HG03159 (cell line): ENCODE results near the gene SELENOO.
A peak's percentile ranks its signal among the peaks of the same experiment; 100 is the strongest.

Experiments
- ATAC-seq: cut with Tn5 transposase; IDR thresholded peaks from one replicate; pipeline ENCODE4 v1.9.1; 2021; ENCODE audit warnings: mild to moderate bottlenecking, moderate library complexity; ENCODE audit not compliant: unreplicated experiment

The SELENOO gene

GRCh38 chr22:50228366-50228765 is 27.6 kb downstream of the SELENOO start:
- no peak for ATAC-seq

GRCh38 chr22:50229370-50229769 is 28.6 kb downstream of the SELENOO start:
- no peak for ATAC-seq

GRCh38 chr22:50232481-50233151 is 31.8 kb downstream of the SELENOO start:
- ATAC-seq: no peak

- ATAC-seq: no peak
Observed at GRCh38 chr22:50233223-50233622, 32.4 kb downstream of the SELENOO start.

GRCh38 chr22:50236731-50237409 is 36.1 kb downstream of the SELENOO start:
- no peak for ATAC-seq

GRCh38 chr22:50238755-50239154 is 37.9 kb downstream of the SELENOO start:
- ATAC-seq: no peak

- no peak for ATAC-seq
Observed at GRCh38 chr22:50242406-50242949, 41.7 kb downstream of the SELENOO start.

GRCh38 chr22:50243685-50244419 is 43.0 kb downstream of the SELENOO start:
- ATAC-seq: no peak

GRCh38 chr22:50244420-50245213 is 43.8 kb downstream of the SELENOO start, which contains the start of gene TUBGCP6:
Gene TUBGCP6, minus strand, starts transcription at chr22:50245023. Its CDS starts 564 bp downstream, at chr22:50244459.
- peak; percentile 66 for ATAC-seq

- no peak for ATAC-seq
Observed at GRCh38 chr22:50245214-50246072, 44.6 kb downstream of the SELENOO start.

- ATAC-seq: no peak
Observed at GRCh38 chr22:50246242-50247175, 45.7 kb downstream of the SELENOO start.

GRCh38 chr22:50247748-50248147 is 46.9 kb downstream of the SELENOO start:
- no peak for ATAC-seq

GRCh38 chr22:50248196-50249081 is 47.6 kb downstream of the SELENOO start:
- no peak for ATAC-seq

- no peak for ATAC-seq
Observed at GRCh38 chr22:50249341-50250248, 48.8 kb downstream of the SELENOO start.

- ATAC-seq: no peak
Observed at GRCh38 chr22:50250249-50250554, 49.4 kb downstream of the SELENOO start.

GRCh38 chr22:50250555-50251476 is 50.0 kb downstream of the SELENOO start, which contains the start of gene HDAC10:
Gene HDAC10, minus strand, starts transcription at chr22:50251265. Its CDS starts 233 bp downstream, at chr22:50251032.
- no peak for ATAC-seq
